RWPE2 (cell line): ENCODE measurements around the gene CD93.

ENCODE experiments used
- ATAC-seq: fragments of 200-7000 bp; cut with Tn5 transposase; 3 replicates; pipeline ENCODE4 v1.9.1; 2021; ENCODE audit warnings: low read depth
- DNase-seq: peaks from one replicate; pipeline ENCODE4 v3.0.0-alpha.2; 2020; ENCODE audit warnings: low spot score
- H3K27ac ChIP-seq: fragments of 450-650 bp; 2 replicates; pipeline ENCODE4 v1.5.1; 2017; ENCODE audit warnings: mild to moderate bottlenecking; ENCODE audit not compliant: poor library complexity, severe bottlenecking
- H3K27me3 ChIP-seq: fragments of 250-450 bp; sonication (Bioruptor Pico); 2 replicates; pipeline ENCODE4 v1.5.1; 2021; ENCODE audit warnings: mild to moderate bottlenecking, moderate library complexity; ENCODE audit not compliant: insufficient read depth, poor library complexity, severe bottlenecking
- H3K36me3 ChIP-seq: fragments of 250-450 bp; sonication (Bioruptor Pico); 2 replicates; pipeline ENCODE4 v1.5.1; 2020; ENCODE audit warnings: low read depth, mild to moderate bottlenecking, moderate library complexity
- H3K4me1 ChIP-seq: fragments of 250-450 bp; sonication (Bioruptor Pico); 2 replicates; pipeline ENCODE4 v1.5.1; 2021; ENCODE audit warnings: mild to moderate bottlenecking, moderate library complexity; ENCODE audit not compliant: insufficient read depth, poor library complexity, severe bottlenecking
- H3K4me3 ChIP-seq: fragments of 250-450 bp; sonication (Bioruptor Pico); 2 replicates; pipeline ENCODE4 v1.5.1; 2021; ENCODE audit warnings: mild to moderate bottlenecking, moderate library complexity; ENCODE audit not compliant: severe bottlenecking
- H3K9me3 ChIP-seq: fragments of 250-450 bp; sonication (Bioruptor Pico); 2 replicates; pipeline ENCODE4 v1.5.1; 2021; ENCODE audit warnings: mild to moderate bottlenecking, moderate library complexity; ENCODE audit not compliant: severe bottlenecking
- TF ChIP-seq, protein P1 (sequence below): fragments of 450-650 bp; IDR thresholded peaks from one replicate; pipeline ENCODE4 v1.5.1; 2017; ENCODE audit warnings: mild to moderate bottlenecking, moderate library complexity; ENCODE audit not compliant: poor library complexity, severe bottlenecking

The CD93 gene

DNA sequence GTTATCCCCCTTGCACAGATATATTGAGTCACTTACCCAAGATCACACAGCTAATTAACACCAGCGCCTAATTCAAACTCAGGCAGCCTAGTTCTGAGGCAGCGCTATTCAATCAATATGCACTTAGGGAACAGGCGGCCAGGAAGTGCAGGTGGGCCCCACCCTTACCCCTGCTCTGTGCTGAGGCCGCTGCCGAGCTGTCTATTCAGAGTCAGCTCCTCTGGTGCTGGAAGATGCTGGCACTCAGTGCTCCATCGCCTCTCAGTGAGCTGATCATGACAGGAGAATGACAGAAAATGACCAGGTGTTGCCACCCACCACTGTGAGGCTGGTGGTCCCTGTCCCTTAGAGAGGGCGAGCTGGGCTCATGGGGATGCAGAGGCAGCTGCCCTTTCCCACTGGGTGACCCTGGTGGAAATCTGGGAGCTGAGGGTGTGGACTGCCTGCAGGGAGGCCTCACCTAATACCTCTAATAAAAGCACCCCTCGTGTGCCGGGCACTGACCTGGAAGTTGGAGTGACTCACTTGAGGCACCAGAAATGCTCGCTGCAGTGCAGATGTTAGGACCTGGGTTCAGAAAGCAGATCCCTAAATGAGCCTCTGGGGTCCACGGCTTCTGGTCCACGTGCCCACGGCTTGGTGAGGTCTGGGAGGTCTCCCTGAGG, 42.5 kb upstream of the CD93 start:
- H3K4me1 ChIP-seq, result no peaks in the 10 kb centered on the region
- DNase-seq, result peak; percentile 39

DNA sequence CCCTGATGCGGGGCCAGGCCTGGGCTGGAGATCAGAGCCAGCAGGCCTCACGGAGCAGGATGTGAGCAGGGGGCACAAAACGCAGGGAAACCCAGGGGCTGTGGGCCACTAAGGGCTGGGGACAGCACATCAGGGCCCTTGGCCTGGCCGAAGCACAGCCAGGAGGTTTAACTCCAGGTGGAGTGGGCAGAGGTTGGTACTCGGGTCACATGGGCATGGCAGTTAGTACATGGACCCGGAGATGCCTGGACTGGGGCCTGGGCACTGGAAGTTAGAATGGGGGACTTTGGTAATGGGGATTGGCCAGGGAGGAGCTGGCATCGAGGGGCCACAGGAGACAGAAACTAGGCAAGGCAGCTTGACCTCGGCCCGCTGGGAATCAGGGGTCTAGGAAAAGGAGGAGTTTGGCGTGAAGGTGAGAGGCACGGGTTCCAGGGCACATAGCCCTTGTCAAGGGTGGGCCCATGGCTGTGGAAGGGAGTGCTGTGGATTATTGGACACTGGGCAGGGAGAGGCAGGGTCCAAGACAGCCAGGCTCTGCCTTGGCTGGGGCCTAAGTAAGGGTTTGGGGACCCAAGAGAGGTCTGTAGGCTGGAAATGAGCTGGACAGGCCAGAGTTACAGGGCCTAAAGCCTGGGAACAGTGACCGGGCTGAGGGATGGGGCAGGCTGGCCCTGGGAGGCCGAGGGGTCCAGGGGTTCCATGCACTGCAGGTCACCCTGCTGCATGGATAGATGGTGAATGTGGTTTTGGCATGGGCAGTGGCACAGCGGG, 41.6 kb upstream of the CD93 start:
- Histone ChIP-seq H3K4me3 (no peak overlapping the region), H3K36me3 (no peaks in the 10 kb centered on the region), H3K4me1 (no peaks in the 10 kb centered on the region), H3K9me3 (no peaks in the 10 kb centered on the region), H3K27me3 (no peaks in the 10 kb centered on the region), H3K27ac (no peak overlapping the region)
- peak; percentile 39 for DNase-seq
- no peak for ATAC-seq
- TF ChIP-seq, protein P1, sequence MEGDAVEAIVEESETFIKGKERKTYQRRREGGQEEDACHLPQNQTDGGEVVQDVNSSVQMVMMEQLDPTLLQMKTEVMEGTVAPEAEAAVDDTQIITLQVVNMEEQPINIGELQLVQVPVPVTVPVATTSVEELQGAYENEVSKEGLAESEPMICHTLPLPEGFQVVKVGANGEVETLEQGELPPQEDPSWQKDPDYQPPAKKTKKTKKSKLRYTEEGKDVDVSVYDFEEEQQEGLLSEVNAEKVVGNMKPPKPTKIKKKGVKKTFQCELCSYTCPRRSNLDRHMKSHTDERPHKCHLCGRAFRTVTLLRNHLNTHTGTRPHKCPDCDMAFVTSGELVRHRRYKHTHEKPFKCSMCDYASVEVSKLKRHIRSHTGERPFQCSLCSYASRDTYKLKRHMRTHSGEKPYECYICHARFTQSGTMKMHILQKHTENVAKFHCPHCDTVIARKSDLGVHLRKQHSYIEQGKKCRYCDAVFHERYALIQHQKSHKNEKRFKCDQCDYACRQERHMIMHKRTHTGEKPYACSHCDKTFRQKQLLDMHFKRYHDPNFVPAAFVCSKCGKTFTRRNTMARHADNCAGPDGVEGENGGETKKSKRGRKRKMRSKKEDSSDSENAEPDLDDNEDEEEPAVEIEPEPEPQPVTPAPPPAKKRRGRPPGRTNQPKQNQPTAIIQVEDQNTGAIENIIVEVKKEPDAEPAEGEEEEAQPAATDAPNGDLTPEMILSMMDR, result no peak

More for the DNA sequence above, 42.5 kb upstream of the CD93 start:
- ATAC-seq, result no peak
- no peaks in the 10 kb centered on the region for H3K9me3 ChIP-seq
- no peaks in the 10 kb centered on the region for H3K36me3 ChIP-seq
- H3K4me3 ChIP-seq, result no peak overlapping the region
- TF ChIP-seq, protein P1, result no peak
- no peak overlapping the region for H3K27ac ChIP-seq
- no peaks in the 10 kb centered on the region for H3K27me3 ChIP-seq

DNA sequence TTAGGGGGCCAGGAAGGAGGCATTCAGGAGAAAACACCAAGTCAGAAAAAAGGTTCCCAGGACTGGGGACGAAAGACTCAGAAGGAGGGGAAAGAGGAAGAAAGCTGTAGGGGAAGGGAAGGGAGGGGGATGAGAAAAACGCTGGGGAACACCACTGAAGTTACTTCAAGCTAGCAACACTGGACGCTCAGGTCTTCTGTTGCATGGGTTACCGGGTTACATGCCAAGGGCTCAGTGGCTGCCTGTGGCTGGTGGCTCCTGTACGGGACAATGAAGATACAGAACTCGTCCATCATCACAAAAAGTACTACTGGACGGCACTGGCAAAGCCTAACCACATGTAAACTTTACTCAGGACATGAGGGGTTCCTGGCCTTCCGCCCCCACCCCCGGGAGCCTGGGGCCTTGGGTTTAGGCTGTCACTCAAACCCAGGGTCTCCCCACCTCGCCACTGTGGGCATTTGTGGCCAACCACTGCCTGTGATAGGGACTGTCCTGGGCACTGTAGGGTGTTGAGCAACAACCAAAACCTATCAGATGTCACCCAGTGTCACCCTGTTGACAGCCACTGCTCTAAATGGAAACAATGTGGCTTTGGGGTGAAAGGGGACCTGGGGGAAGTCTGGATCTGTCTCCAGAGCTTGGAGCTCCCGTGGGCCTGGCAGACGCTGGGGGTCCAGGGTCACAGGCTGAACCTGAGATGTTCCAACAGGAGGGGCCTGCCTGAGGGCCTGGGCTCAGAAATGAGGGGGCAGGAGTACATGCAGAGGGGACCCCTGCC, 40.3 kb upstream of the CD93 start:
- DNase-seq (peak; percentile 35), ATAC-seq (no peak)

DNA sequence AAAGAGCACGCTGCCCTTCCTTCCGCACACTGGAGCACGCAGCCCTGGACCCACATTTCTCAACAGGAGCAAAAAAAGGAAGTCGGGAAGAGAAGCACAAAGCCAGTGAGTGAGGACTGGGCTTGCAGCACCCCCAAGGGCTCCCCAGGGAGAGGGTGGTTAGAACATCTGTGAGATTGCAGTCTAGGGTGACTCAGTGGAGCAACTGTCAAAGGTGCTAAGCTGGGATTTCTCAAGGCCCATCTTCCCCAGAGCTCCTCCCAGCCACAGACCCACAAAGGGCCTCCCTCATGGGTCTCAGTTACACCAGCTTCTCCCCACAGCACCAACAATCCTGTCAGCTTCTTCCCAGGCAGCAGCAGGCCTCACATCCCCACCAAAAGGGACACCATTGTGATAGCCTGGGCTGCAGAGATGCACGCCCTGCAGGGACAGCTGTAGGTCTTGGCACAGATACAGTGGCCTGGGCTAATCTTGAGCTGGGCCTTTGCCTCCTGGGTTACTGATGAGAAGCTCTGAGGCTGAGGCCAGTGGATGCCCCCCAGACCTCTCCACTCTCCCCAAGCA, 39.6 kb upstream of the CD93 start:
- no peak overlapping the region for H3K4me3 ChIP-seq
- no peaks in the 10 kb centered on the region for H3K9me3 ChIP-seq
- H3K36me3 ChIP-seq, result no peaks in the 10 kb centered on the region
- TF ChIP-seq, protein P1, result no peak
- peak; percentile 36 for ATAC-seq
- DNase-seq, result peak; percentile 33
- H3K4me1 ChIP-seq, result no peaks in the 10 kb centered on the region
- H3K27ac ChIP-seq, result no peak overlapping the region
- H3K27me3 ChIP-seq, result no peaks in the 10 kb centered on the region

More for the DNA sequence above, 40.3 kb upstream of the CD93 start:
- H3K27me3 ChIP-seq, result no peaks in the 10 kb centered on the region
- no peak overlapping the region for H3K4me3 ChIP-seq
- TF ChIP-seq, protein P1, result no peak
- H3K36me3 ChIP-seq, result no peaks in the 10 kb centered on the region
- no peak overlapping the region for H3K27ac ChIP-seq
- no peaks in the 10 kb centered on the region for H3K9me3 ChIP-seq
- H3K4me1 ChIP-seq, result no peaks in the 10 kb centered on the region
